ENCODE results near the gene DCDC1.

DCDC1 gene, protein sequence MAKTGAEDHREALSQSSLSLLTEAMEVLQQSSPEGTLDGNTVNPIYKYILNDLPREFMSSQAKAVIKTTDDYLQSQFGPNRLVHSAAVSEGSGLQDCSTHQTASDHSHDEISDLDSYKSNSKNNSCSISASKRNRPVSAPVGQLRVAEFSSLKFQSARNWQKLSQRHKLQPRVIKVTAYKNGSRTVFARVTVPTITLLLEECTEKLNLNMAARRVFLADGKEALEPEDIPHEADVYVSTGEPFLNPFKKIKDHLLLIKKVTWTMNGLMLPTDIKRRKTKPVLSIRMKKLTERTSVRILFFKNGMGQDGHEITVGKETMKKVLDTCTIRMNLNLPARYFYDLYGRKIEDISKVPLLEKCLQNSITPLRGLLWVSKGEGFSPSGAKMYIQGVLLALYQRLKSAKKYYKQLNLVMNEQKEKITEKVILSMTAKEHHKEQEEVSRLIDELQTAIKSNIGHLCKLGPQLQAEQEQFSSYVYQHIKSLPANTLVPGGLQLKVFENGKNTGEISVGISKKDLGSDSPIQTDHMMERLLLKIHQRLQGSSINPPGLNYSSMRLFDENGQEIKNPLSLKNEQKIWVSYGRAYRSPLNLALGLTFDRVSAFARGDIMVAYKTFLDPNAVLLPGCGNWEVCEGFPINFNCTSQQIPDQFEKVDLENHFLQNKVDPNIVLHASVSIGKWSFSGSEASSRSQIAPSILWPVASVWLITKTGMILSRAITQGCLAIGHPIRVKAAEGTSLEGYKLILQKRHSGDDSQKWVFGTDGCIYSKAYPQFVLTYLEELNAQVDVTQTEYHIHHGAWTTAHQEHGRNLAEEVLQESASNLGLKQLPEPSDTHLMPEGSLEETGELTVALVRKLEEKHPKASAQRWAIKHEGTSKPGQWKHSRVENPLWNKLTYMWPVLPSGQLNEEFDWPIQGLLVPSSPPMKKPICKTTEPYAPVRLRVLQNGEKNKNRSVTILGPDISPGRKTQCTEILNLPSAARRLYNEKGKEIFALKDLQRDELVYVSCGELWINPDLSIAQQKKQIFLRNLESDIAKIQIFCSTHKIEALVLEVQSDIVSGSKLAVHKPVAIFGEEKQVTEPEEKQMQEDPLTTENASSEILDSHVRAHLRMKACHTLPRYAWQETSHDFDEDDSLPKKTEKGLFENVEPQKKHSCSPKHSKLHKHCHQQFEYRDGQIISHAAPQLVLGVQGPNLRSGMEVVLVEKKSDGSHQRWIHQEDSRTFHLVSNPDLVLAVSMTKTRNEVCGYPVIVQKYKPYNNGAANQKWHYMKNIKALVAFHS (N-terminal part only)

DNA sequence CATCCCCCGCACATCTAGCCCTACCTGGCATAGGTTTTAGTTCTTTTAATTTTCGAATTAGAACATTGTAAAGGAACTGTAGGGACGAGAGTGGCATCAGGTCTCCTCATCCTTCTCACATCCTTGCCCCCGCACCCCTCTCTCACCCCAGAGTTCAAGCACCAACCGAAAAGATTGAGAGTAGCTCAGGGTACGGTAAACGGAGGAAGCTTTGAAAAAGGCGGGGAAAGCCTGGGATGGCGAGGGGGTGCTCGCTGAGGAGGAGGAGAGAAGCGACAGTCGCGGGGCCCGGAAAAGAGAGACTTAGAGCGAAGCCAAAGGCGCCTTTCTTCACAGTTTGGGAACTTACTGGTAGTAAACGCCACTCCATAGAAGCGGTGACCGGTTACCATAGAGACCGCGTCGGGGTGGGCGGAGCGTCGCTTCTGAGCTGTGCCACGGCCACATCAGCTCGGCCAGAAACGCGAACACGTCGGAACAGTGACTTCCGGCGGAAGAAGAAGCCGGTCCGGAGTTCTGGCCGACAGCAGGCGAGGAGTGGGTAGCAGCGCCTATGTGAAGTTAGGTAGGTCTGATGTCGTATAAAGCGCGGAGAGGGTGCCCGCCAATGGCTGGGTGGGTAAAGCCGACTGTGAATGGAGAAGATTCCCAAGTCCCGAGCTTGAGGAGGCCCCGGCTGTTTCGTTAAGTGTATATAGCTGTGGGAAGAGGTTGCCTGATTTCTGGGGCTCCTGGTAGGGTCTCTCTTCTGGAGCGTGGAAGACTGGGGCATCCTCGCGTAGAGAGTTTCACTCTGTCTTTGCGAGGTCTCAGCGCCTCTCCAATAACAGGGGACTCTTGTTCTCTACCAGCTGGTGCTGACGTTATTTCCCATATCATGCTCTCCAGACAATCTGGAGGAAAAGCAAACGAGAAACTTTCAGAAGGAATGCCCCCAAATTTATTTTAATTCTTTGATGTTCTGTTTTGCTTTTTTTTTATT is at the start of gene DCDC1, which contains the start of gene DNAJC24:
Gene DCDC1 (minus strand): TSS at position 392 of the 982 bp plus-strand sequence. CDS start 41,459 bp downstream, outside the sequence.
Gene DNAJC24 (plus strand): TSS at position 513 of the 982 bp plus-strand sequence. CDS start 889 bp downstream, outside the sequence.
- peak; percentile 93 for DNase-seq

DNA sequence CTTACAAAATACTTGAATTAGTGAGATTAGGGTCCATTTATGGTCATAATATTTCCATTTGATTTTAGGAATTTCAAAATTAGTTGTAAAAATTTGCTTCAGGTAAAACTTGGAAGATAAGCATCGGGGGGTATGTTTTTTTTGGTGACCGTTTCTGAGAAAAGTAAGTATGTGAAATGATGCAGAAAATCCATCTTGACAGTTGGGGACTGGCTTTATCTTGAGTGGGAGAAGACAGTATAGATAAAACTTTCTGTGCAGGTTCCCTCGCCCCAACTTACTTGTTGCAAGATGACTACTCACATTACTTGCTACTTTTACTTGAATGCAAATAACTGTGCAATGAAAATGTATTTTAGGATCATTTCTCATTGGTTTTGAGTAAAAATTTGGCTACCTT is 49.6 kb upstream of the DCDC1 start:
- DNase-seq, result no peak

DNA sequence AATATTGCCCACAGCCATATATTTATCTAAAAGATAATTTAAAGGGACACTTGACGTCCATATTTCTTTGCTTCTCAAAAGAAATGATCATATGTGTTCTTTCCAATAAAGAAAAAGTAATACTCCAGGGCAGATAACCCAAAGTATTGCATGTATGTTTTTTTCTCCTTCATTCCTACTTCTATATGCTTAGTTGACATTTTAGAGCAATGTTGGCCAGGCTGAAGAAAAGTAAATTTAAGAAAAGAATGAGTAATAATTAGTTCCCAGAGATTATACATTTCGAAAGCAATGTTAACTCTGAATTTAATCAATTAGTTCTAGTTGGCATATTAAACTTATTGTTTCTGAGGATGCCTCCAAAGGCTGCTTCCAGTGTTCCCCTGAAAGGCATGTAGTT is 48.3 kb upstream of the DCDC1 start:
- no peak for DNase-seq

DNA sequence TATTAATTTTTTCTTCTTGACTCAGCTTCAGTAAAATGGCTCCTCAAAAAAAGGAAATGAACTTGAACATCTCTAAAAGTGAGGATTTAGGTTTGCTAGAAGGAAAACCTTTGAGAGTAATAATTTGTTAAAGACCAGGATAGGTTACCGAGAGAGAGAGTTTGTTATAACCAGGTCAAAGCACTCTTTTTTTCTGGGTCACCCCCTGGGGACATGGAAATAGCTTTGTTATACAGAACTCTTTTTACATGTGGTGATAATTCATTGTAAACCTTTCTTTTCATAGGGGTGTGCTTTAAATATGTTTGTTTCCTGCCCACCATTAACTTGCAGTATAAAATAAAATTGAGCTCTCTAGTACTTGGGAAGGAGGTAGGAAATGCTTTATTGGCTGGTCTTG is 47.8 kb upstream of the DCDC1 start:
- DNase-seq, result no peak

DNA sequence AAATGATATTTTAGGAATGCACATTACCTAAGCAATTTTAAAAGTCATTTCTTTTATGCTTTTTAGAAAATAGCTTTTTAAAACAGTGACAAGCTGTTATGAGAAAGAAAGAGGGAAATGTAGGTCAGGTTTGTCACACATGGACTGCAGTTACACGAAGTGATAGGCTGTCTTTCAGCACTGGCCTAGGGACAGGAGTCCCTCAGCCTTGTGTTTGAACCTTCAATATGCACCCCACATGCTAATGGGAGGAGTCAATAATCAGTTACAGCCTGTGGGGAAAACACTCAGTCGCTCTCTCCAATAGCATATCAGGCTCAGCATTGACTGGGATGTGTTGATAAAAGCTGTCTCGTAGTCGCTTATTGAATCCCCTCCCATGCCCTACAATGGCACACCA is 45.9 kb upstream of the DCDC1 start:
- no peak for DNase-seq

DNA sequence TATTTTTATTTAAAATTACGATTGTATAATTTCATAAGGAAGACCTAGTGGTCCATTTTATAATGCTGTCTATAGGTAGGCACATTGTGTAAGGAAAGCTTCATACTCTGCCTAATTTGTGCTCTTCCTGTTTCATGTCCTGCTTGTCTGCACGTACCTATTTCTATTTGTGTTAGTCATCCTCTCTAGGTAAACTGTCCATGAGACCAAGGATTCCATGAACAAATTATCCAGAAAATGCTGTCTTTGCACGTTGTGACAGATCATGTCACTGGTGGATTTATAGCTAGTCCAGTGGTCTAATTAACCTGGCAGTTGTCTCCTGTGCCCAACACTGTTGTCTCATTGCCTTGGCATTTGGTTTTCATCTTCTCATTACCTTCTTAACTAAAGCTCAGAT is 44.8 kb upstream of the DCDC1 start:
- DNase-seq, result no peak

DNA sequence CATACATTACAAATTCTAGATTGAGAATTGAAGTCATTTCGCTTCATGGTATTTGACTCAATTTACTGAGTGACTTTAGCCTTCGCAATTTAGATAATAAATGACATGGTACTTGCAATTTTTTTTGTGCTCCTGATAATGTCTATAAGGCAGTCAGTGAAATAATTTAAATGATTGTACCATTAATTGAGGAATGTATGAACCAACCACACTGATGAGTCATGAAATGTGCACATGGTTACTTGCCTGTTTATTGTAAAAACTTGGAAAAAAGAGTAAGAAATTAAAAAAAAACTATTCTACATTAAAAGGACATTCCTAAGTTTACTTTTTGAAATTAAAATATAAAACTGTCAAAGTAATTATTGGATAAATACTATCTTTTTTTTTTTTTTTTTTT is 43.4 kb upstream of the DCDC1 start:
- no peak for DNase-seq

DNA sequence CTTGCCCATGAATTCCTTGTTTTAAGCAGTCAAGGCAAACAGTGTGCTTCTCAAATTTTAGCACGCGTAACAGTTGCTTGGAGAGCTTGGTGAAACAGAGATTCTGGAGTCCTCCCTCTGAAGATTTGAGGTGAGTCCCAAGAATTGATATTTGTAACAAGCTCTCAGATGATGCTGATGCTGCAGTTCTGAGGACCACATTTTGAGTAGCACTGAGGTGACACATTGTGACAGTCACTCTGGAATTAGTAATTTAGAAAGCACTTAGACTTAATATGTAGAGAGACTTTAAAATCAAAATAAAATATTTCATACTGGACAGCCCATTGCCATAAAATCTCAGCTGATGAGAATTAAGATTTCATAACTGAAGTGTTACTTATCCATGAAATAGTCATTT is 38.7 kb upstream of the DCDC1 start:
- peak; percentile 6 for DNase-seq

DNA sequence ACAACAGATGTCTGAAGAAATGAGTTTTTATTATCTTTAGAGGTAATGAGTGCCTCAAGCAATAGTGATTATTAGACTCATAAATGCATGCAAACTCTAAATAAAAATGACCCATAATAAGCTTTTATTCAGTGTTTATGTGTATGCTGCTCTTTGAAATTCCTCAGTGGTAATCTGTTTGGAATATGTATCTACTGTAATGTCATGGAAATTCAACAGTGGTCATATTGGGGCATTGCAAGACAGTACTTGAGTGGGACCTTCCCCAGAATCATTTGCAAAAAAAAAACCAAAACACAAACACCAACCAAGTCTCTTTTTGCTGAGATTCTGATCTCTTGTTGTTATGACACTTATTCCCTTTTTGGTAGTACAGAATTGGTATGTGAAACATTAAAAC is 35.1 kb upstream of the DCDC1 start:
- no peak for DNase-seq

DNA sequence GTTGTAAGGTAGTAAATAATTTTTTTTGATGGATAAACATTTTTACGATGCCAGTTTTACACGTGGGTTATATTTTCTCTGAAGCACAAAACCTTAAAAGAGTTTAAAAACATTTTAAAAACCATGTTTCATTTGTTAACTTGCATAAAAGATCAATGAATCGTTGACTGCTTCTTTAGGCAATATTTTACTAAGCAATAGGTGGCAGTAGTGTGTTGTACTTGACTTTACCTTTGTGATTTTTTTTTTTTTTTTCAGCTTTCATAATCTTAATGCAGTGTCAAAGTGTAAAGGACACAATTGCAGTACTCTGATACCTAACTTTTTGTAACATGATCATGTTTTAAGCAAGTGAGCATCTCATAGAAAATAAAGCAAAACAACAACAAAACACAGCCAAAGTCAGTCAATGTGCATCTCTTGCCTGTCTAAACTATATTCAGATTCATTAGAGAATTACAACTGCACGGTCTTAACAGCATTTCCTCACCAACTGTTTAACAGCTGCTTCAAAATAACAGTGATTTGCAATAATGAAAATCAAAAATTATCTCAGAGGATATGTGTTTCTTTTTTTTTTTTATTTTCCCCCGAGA is 27.8 kb upstream of the DCDC1 start:
- no peak for DNase-seq

DNA sequence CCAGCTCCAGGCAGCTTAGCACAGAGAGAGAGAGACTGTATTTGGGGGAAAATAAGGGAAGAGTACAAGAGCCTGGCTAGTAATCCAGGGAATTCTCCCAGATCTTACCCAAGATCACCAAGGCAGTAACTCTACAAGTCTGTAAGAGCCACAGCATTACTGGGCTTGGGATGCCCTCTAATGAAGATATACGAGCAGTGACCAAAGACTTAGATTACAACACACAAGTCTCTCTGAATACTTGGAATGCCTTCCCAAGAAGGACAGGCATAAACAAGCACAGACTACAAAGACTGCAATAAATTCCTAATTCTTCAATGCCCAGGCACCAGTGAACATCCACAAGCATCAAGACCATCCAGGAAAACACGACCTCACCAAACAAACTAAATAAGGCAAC is 17.8 kb upstream of the DCDC1 start:
- DNase-seq, result no peak

DNA sequence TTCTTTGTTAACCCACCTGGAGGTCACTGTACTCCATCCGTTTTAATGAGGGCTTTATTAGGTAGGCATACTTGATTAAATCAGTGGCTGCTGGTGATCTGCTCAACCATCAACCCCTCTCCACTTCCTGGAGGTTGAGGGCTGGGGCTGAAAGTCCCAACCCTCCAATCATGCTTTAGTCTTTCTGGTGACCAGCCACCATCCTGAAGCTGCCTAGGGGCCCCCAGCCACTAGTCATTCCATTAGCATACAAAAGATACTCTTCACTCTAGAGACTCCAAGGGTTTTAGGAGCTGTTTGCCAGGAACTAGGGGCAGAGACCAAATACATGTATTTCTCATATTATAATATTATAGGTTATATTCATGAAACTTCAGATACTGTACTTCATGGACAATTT is 13.6 kb upstream of the DCDC1 start:
- no peak for DNase-seq

DNA sequence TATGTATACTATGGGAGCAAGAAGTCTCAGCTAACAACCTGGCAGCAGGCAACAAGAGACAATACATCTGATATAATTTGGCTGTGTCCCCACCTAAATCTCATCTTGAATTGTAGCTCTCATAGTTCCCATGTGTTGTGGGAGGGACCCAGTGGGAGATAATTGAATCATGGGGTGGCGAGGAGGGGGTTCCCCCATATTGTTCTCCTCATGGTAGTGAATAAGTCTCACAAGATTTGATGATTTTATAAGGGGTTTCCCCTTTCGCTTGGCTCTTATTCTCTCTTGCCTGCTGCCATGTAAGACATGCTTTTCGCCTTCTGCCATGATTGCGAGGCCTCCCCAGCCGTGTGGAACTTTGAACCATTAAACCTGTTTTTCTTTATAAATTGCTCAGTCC is 6.3 kb upstream of the DCDC1 start:
- DNase-seq, result peak; percentile 9

DNA sequence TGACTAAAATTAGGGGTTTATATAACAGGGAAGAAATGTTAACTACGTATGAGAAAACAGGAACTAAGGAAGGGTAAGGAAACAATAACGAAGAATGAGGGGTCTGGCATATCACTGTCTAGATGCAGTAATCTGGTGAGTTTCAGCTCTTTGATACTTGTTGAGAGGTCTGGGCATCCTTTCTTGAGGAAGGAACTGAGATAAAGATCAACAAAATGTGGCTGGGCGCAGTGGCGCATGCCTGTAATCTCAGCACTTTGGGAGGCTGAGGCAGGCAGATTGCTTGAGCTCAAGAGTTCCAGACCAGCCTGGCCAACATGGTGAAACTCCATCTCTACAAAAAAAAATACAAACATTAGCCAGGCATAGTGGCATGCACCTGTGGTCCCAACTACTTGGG is 2.7 kb downstream of the DCDC1 start:
- DNase-seq, result no peak

DNA sequence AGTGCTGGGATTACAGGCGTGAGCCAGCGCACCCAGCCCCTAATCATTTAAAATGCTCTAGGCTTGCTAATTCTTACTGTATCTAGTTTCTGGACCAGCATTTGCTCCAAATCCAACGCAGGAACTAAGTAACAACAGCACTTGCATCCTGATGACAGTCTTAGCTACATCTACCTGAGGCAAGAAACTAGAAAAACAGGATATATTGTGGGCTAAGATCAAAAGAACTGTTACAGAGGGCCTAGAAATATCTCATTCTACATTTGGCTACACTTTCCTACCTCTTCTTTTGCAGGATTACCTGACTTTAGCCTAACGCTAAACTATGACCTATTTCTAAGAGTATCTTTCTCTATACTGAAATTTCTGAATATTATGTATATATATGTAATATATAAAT is 7.8 kb downstream of the DCDC1 start:
- DNase-seq, result no peak

DNA sequence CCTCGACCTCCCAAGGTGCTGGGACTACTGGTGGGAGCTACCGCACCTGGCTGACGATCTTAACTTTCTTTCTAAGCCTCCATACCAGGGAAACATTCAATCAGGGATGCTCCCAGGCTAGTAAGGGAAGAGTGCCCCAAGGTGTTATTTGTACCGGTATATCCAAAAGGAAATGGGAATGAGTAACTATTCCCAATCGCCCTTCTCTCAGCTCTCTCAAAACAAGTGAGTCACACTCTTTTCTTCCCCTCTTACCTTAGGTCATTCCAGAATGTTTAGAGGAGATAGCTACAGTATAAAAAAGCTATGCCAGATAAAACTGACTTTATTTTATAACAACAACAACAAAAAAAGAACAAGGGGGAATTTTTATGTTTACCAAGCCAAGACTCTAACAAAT is 13.7 kb downstream of the DCDC1 start:
- no peak for DNase-seq

DNA sequence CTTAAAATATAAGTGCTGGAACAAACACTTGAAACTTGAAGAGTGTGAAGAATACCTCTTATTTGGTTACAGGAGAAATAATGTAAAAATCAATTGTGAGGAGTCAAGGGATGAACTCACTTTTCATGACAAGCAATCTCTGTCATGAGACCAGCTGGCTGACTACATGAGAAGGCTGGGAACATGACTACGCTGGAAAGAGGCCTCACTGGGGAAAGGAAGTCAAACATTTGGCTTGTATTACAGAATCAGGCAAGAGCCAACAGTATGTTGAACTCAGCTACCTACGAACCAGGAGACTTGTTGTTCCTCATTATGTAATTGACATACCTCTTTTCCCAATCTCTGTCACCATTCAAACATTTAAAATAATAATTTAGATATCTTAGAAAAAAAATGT is 14.4 kb downstream of the DCDC1 start:
- no peak for DNase-seq

DNA sequence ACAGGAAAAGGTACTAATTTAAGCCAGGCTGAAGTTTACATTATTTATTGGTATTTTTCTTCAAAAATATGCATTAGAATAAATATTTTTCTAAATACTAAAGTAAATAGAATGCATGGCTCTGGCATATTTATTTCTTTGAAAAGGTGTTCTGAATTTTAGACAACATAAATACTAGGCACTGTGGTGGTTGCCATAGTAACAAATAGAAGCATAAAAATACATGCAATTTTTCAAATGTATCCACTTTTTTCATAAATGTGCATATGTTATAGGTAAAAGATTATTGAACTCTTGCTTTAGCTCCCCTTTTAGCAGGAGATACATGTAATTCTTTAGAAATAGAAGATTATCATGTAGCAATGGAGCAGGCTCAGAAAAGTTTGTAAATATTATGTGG is 18.4 kb downstream of the DCDC1 start:
- no peak for DNase-seq

DNA sequence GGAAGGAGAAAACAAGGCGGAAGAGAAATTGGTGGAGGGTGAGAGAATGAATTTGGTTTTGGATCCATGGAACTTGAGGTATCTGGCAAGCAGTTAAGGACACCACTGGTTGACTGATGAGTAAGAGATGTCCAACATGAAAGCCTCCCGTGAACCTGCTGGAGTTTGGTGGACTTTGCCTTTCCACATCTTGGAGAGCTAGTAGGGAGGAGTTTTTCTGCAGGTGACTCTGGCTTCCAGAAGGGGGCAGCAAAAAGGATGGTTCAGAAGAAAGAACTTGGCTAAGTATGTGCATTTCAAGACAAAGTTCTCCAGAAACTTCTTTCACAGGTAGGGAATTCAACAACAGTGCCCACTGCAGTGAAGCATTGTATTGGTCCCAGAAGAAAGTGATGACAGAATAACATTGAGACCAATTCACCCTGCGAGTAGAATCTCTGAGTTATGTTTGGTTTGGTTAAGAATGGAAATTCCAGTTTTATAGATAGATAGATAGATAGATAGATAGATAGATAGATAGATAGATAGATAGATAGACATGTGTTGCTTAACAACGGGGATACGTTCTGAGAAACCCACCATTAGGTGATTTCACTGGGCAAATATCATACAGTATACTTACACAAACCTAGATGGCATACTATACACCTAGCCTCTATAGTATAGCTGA is 28.5 kb downstream of the DCDC1 start:
- DNase-seq, result no peak

DNA sequence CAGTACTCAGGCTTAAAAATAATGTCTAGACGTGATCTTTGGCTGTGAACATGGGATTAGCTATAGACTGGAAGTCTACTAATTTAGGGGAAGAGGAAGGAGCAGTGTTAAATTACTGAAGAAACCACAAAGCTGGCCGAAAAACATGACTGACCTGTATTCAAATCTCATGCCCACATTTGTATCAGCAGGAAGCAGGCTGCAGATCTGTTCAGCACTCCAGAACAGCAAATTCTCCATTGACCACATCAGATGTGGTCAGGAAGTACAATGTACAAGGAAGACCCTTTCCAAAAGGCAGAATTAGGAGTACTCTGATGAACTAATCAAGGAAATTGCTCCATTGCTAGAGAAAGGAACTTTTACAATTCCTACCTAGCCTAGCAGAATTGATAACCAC is 31.7 kb downstream of the DCDC1 start:
- no peak for DNase-seq

DNA sequence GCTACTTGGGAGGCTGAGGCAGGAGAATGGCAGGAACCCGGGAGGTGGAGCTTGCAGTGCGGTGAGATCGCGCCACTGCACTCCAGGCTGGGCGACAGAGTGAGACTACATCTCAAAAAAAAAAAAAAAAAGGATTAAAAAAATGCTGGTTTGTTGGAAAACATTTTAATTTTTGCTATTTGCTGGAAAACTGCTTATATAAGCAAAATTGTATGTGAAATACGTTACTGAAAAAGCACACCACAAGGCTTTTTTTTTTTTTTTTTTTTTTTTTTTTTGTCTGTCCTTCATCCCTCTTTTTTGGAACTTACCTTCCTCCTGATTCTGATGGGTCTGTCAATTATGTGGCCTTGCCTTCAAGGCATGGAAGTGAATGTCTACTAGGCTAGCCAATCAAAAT is 40.8 kb downstream of the DCDC1 start:
- no peak for DNase-seq
